H9 (cell line): ENCODE data around the gene ZFP92. TPM values are rescaled to one million over a fixed set of nuclear protein-coding genes. Genes with fewer than 3 reads are reported as not detected.

ENCODE experiments used
- DNase-seq: peaks from one replicate; pipeline ENCODE4 v3.0.0-alpha.2; 2017
- H2AFZ ChIP-seq: one replicate; pipeline ENCODE4 v1.6.1; 2013; ENCODE audit warnings: mild to moderate bottlenecking, low read length, control low read depth, moderate library complexity
- H2AK5ac ChIP-seq: 2 replicates; pipeline ENCODE4 v1.6.1; 2013; ENCODE audit warnings: low read length, control low read depth, mixed read lengths; ENCODE audit not compliant: insufficient read length
- H2BK120ac ChIP-seq: one replicate; pipeline ENCODE4 v1.6.1; 2013; ENCODE audit warnings: low read depth, mild to moderate bottlenecking, low read length, control low read depth, inconsistent platforms; ENCODE audit not compliant: poor library complexity, severe bottlenecking
- H2BK12ac ChIP-seq: 2 replicates; pipeline ENCODE4 v1.6.1; 2013; ENCODE audit warnings: low read length, control low read depth, mixed read lengths, low read depth; ENCODE audit not compliant: insufficient read length
- H2BK15ac ChIP-seq: 2 replicates; pipeline ENCODE4 v1.6.1; 2013; ENCODE audit warnings: low read depth, low read length, control low read depth
- H2BK20ac ChIP-seq: one replicate; pipeline ENCODE4 v1.6.1; 2013; ENCODE audit warnings: low read depth, mild to moderate bottlenecking, low read length, control low read depth, inconsistent platforms; ENCODE audit not compliant: poor library complexity, severe bottlenecking
- H2BK5ac ChIP-seq: 2 replicates; pipeline ENCODE4 v1.6.1; 2013; ENCODE audit warnings: low read length, control low read depth, mixed read lengths; ENCODE audit not compliant: insufficient read length
- H3K14ac ChIP-seq: 2 replicates; pipeline ENCODE4 v1.6.1; 2013; ENCODE audit warnings: low read length, control low read depth; ENCODE audit not compliant: insufficient read depth
- H3K18ac ChIP-seq: 2 replicates; pipeline ENCODE4 v1.6.1; 2013; ENCODE audit warnings: low read depth, mild to moderate bottlenecking, mixed read lengths, low read length, control low read depth; ENCODE audit not compliant: insufficient read length
- H3K23ac ChIP-seq: 2 replicates; pipeline ENCODE4 v1.6.1; 2013; ENCODE audit warnings: low read length, control low read depth, mixed read lengths, low read depth; ENCODE audit not compliant: insufficient read length
- H3K23me2 ChIP-seq: 2 replicates; pipeline ENCODE4 v1.6.1; 2013; ENCODE audit warnings: low read depth, mild to moderate bottlenecking, mixed read lengths, low read length, control low read depth; ENCODE audit not compliant: insufficient read length, poor library complexity, severe bottlenecking
- H3K27ac ChIP-seq: 2 replicates; pipeline ENCODE4 v1.5.1; 2013; ENCODE audit warnings: low read length, control low read depth, mixed read lengths, low read depth; ENCODE audit not compliant: insufficient read length
- H3K27me3 ChIP-seq: 2 replicates; pipeline ENCODE4 v1.6.1; 2013; ENCODE audit warnings: low read length, control low read depth, inconsistent platforms; ENCODE audit not compliant: insufficient read depth
- H3K4ac ChIP-seq: 2 replicates; pipeline ENCODE4 v1.6.1; 2013; ENCODE audit warnings: low read depth, mild to moderate bottlenecking, control low read depth, inconsistent platforms, low read length, moderate library complexity
- H3K4me1 ChIP-seq: 2 replicates; pipeline ENCODE4 v1.6.1; 2013; ENCODE audit warnings: low read length, control low read depth, inconsistent platforms; ENCODE audit not compliant: insufficient read depth
- H3K4me2 ChIP-seq: 2 replicates; pipeline ENCODE4 v1.6.1; 2013; ENCODE audit warnings: low read length, control low read depth, mixed read lengths; ENCODE audit not compliant: insufficient read length, insufficient read depth
- H3K56ac ChIP-seq: 2 replicates; pipeline ENCODE4 v1.6.1; 2013; ENCODE audit warnings: low read depth, mild to moderate bottlenecking, mixed read lengths, low read length, control low read depth; ENCODE audit not compliant: insufficient read length
- H3K79me1 ChIP-seq: 2 replicates; pipeline ENCODE4 v1.6.1; 2013; ENCODE audit warnings: low read depth, mild to moderate bottlenecking, moderate library complexity, low read length, control low read depth, inconsistent platforms; ENCODE audit not compliant: insufficient read depth, poor library complexity, severe bottlenecking
- H3K79me2 ChIP-seq: 2 replicates; pipeline ENCODE4 v1.6.1; 2013; ENCODE audit warnings: low read length, control low read depth, inconsistent platforms; ENCODE audit not compliant: insufficient read depth
- H3K9ac ChIP-seq: 2 replicates; pipeline ENCODE4 v1.6.1; 2013; ENCODE audit warnings: low read length, control low read depth, mixed read lengths; ENCODE audit not compliant: insufficient read length; ENCODE audit errors: extremely low read depth
- H3K9me3 ChIP-seq: one replicate; pipeline ENCODE4 v1.6.1; 2013; ENCODE audit warnings: low read depth, low read length, inconsistent platforms; ENCODE audit not compliant: control insufficient read depth
- H3T11ph ChIP-seq: one replicate; pipeline ENCODE4 v1.6.1; 2013; ENCODE audit warnings: mild to moderate bottlenecking, low read length, control low read depth, inconsistent platforms
- H4K20me1 ChIP-seq: one replicate; pipeline ENCODE4 v1.6.1; 2013; ENCODE audit not compliant: control insufficient read depth, insufficient read length, insufficient read depth
- H4K5ac ChIP-seq: 2 replicates; pipeline ENCODE4 v1.6.1; 2013; ENCODE audit warnings: low read depth, mild to moderate bottlenecking, mixed read lengths, low read length, control low read depth; ENCODE audit not compliant: insufficient read length
- H4K8ac ChIP-seq: replicated peaks from 2 replicates; pipeline ENCODE4 v1.6.1; 2013; ENCODE audit warnings: low read length, control low read depth, mixed read lengths, low read depth; ENCODE audit not compliant: insufficient read length
- H4K91ac ChIP-seq: 2 replicates; pipeline ENCODE4 v1.6.1; 2013; ENCODE audit warnings: low read depth, mild to moderate bottlenecking, moderate library complexity, mixed read lengths, low read length, control low read depth; ENCODE audit not compliant: insufficient read length
- H3K27ac Mint-ChIP-seq, 3 experiments: 2 replicates in 2 of 3; 3 replicates in 1 of 3; pipeline ENCODE4 v1.8.0; 2020 to 2021; ENCODE audit warnings: mixed read lengths in 3 of 3, mild to moderate bottlenecking in 1 of 3, moderate library complexity in 1 of 3
- H3K27me3 Mint-ChIP-seq: 2 replicates; pipeline ENCODE4 v1.8.0; 2021; ENCODE audit warnings: low read depth, mild to moderate bottlenecking, moderate library complexity, mixed read lengths
- H3K36me3 Mint-ChIP-seq, 3 experiments: 2 replicates in 2 of 3; 3 replicates in 1 of 3; pipeline ENCODE4 v1.8.0; 2020 to 2021; ENCODE audit warnings: low read depth in 3 of 3, mixed read lengths in 3 of 3; ENCODE audit not compliant: insufficient read depth in 1 of 3
- H3K4me1 Mint-ChIP-seq, 2 experiments: 2 replicates each; pipeline ENCODE4 v1.8.0; 2020; ENCODE audit warnings: mixed read lengths in 2 of 2
- H3K4me3 Mint-ChIP-seq, 2 experiments: 2 replicates in 1 of 2; 3 replicates in 1 of 2; pipeline ENCODE4 v1.8.0; 2020 to 2021; ENCODE audit warnings: mild to moderate bottlenecking in 2 of 2, mixed read lengths in 2 of 2, moderate library complexity in 1 of 2
- H3K9me3 Mint-ChIP-seq, 2 experiments: 2 replicates in 1 of 2; 3 replicates in 1 of 2; pipeline ENCODE4 v1.8.0; 2020; ENCODE audit warnings: mild to moderate bottlenecking in 2 of 2, mixed read lengths in 2 of 2, moderate library complexity in 1 of 2
- WGBS: extraction: QIAGEN DNeasy Blood & Tissue Kit; methylation state at CpG from one replicate; pipeline ENCODE4 v1.1.7; 2013; ENCODE audit warnings: missing lambda C conversion rate, low lambda C conversion rate, mixed read lengths; ENCODE audit not compliant: insufficient read length; ENCODE audit errors: extremely low coverage; 5-methylcytosine and 5-hydroxymethylcytosine counted together
- total RNA-seq: library from RNA; stranded (reverse); gene quantifications from 2 replicates; pipeline ENCODE4 v1.2.1, GENCODE V29; 2021
- TF ChIP-seq, protein P1 (sequence below): fragments of 200-600 bp; sonication (generic); conservative IDR thresholded peaks from 3 replicates; pipeline ENCODE4 v1.8.0; 2021; ENCODE audit warnings: antibody characterized with exemption, mild to moderate bottlenecking

Gene ZFP92
- total RNA-seq, 1 experiment from 2014 or later = 0.68 TPM

DNA sequence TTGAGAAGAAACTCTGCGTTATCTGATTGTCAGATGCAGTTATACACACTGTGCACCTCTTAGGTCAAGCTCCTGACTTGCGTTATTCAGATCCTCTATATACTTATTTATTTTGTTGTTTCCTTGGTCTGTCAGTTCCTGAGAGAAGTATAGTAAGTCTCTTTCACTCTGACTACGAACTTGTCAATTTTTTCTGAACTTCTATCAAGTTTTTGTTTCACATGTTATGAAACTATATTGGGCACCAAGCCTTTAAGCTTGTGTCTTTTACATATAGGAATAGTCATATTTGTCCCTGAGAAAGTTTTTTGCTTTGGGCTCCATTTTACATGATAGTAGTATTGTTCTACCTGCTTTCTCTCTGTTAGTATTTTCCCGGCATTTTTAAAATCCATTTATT lies 45.6 kb upstream of the ZFP92 start:
- no peak overlapping the region for H3T11ph ChIP-seq
- H2BK12ac ChIP-seq = no peak overlapping the region
- DNase-seq = no peak
- no peaks in the 10 kb centered on the region for H3K79me2 ChIP-seq
- H3K9me3 ChIP-seq = peaks cover 18% of the 10 kb centered on the region
- TF ChIP-seq, protein P1, sequence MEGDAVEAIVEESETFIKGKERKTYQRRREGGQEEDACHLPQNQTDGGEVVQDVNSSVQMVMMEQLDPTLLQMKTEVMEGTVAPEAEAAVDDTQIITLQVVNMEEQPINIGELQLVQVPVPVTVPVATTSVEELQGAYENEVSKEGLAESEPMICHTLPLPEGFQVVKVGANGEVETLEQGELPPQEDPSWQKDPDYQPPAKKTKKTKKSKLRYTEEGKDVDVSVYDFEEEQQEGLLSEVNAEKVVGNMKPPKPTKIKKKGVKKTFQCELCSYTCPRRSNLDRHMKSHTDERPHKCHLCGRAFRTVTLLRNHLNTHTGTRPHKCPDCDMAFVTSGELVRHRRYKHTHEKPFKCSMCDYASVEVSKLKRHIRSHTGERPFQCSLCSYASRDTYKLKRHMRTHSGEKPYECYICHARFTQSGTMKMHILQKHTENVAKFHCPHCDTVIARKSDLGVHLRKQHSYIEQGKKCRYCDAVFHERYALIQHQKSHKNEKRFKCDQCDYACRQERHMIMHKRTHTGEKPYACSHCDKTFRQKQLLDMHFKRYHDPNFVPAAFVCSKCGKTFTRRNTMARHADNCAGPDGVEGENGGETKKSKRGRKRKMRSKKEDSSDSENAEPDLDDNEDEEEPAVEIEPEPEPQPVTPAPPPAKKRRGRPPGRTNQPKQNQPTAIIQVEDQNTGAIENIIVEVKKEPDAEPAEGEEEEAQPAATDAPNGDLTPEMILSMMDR = no peak
- no peak overlapping the region for H3K14ac ChIP-seq
- H2BK20ac ChIP-seq = no peak overlapping the region
- H3K4me1 Mint-ChIP-seq = no peaks in the 10 kb centered on the region
- no peak overlapping the region for H2BK120ac ChIP-seq
- H3K27me3 Mint-ChIP-seq = peaks cover 9% of the 10 kb centered on the region
- H3K27me3 ChIP-seq = no peaks in the 10 kb centered on the region
- no peak overlapping the region for H3K4me2 ChIP-seq
- no peaks in the 10 kb centered on the region for H3K79me1 ChIP-seq
- H4K8ac ChIP-seq = no peak overlapping the region
- H4K5ac ChIP-seq = no peak overlapping the region
- no peak overlapping the region for H3K4me3 Mint-ChIP-seq
- no peak overlapping the region for H3K4ac ChIP-seq
- no peak overlapping the region for H2AK5ac ChIP-seq
- no peaks in the 10 kb centered on the region for H3K4me1 ChIP-seq
- H2AFZ ChIP-seq = no peak overlapping the region
- H2BK15ac ChIP-seq = no peak overlapping the region
- H4K91ac ChIP-seq = no peak overlapping the region
- no peaks in the 10 kb centered on the region for H3K36me3 Mint-ChIP-seq
- peaks cover 65 to 75% of the 10 kb centered on the region in 2 experiments for H3K9me3 Mint-ChIP-seq
- no peak overlapping the region for H3K56ac ChIP-seq
- H4K20me1 ChIP-seq = no peaks in the 10 kb centered on the region
- no peak overlapping the region for H3K27ac Mint-ChIP-seq
- no peak overlapping the region for H3K9ac ChIP-seq
- no peak overlapping the region for H3K27ac ChIP-seq
- no peak overlapping the region for H2BK5ac ChIP-seq
- H3K23me2 ChIP-seq = no peaks in the 10 kb centered on the region
- WGBS = no CpG with 5 or more reads among the region's 4 CpGs
- no peak overlapping the region for H3K18ac ChIP-seq
- no peak overlapping the region for H3K23ac ChIP-seq
